Measurements from ENCODE around the gene OBP2A.
"Not testable (repeated sequence)": the region's sequence is repeated elsewhere in the genome, so short reads cannot be mapped to it uniquely, and the experiment has no call there.

The OBP2A gene

GRCh38 chr9:135533674-135534073 lies 12.3 kb upstream of the OBP2A start:
- H3K36me3 Mint-ChIP-seq: no peaks in the 10 kb centered on the region
- H3K4me3 Mint-ChIP-seq: no peak overlapping the region
- no peak overlapping the region for H3K27ac Mint-ChIP-seq
- H3K27me3 Mint-ChIP-seq: peaks cover 14% of the 10 kb centered on the region
- no peaks in the 10 kb centered on the region for H3K4me1 Mint-ChIP-seq
- no peaks in the 10 kb centered on the region for H3K9me3 Mint-ChIP-seq

- H3K9me3 Mint-ChIP-seq, H3K36me3 Mint-ChIP-seq, H3K4me3 Mint-ChIP-seq, H3K27ac Mint-ChIP-seq, H3K4me1 Mint-ChIP-seq: not testable (repeated sequence)
- peaks cover 15% of the 10 kb centered on the region for H3K27me3 Mint-ChIP-seq
Measured at GRCh38 chr9:135534192-135534711, 11.7 kb upstream of the OBP2A start.

GRCh38 chr9:135534826-135535225 lies 11.1 kb upstream of the OBP2A start:
- not testable (repeated sequence) for H3K27ac Mint-ChIP-seq, H3K4me1 Mint-ChIP-seq, H3K36me3 Mint-ChIP-seq, H3K9me3 Mint-ChIP-seq, H3K4me3 Mint-ChIP-seq
- H3K27me3 Mint-ChIP-seq: peaks cover 18% of the 10 kb centered on the region

DNA sequence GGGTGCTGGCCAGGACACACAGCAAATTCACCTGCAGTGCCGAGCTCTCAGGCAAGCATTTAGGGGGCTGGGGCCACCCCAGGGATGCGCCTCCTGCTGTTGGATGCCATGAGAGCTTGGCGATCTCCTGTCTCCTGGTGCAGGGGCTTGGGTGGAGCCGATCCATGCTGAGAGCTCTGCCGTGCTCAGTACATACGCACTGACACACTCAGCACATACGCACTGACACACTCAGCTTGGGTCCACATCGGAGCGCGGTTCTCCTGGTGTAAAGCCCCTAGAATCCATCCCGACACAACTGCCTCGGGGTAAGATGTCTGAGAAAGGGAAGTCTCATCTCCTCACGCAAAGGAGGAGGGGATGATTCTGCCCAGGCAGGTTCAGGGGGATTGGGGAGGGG lies 10.3 kb upstream of the OBP2A start:
- peaks cover 18% of the 10 kb centered on the region for H3K27me3 Mint-ChIP-seq
- H3K4me1 Mint-ChIP-seq, H3K27ac Mint-ChIP-seq, H3K4me3 Mint-ChIP-seq, H3K36me3 Mint-ChIP-seq, H3K9me3 Mint-ChIP-seq: not testable (repeated sequence)

GRCh38 chr9:135536216-135536615 lies 9.7 kb upstream of the OBP2A start:
- Mint-ChIP-seq H3K4me3 (no peak overlapping the region), H3K27me3 (peaks cover 17% of the 10 kb centered on the region), H3K9me3 (no peaks in the 10 kb centered on the region), H3K27ac (no peak overlapping the region), H3K36me3 (no peaks in the 10 kb centered on the region), H3K4me1 (no peaks in the 10 kb centered on the region)

- not testable (repeated sequence) for H3K9me3 Mint-ChIP-seq, H3K36me3 Mint-ChIP-seq, H3K4me1 Mint-ChIP-seq
Measured at GRCh38 chr9:135543262-135543894, 2.5 kb upstream of the OBP2A start.

DNA sequence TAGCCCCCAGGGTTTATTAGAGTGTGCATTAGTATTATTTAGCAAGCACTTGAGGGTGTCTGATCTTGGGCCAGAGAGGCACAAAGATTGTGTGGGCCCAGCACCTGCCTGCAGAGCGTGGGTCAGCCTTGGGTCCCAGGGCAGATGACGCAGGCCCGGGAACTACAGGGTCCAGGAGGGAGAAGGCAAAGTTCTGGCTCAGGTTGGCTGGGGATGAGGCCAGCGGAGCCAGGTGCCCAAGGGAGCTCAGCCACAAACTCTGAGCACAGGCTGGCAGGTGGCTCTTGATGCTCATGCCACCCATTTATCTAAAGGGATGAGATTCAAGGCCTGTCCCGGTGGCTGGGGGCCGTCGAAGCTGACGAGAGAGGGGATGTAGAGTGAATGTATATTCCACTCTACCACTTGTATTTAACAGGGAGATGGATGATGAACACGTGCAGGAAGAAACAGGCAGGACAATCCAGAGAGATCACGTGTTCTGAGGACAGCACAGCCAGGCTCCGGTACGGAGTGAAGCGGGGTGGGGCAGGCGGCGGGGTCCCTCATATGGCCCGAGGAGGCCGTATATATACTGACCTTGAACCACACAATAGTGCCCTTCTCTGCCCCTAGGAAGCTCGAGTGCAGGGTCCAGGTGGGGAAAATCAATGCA lies 818 bp upstream of the OBP2A start:
- H3K4me1 Mint-ChIP-seq: no peaks in the 10 kb centered on the region
- peaks cover 2% of the 10 kb centered on the region for H3K27me3 Mint-ChIP-seq
- H3K4me3 Mint-ChIP-seq: no peak overlapping the region
- no peaks in the 10 kb centered on the region for H3K9me3 Mint-ChIP-seq
- H3K27ac Mint-ChIP-seq: no peak overlapping the region
- H3K36me3 Mint-ChIP-seq: no peaks in the 10 kb centered on the region

More at GRCh38 chr9:135543262-135543894, 2.5 kb upstream of the OBP2A start:
- not testable (repeated sequence) for H3K27me3 Mint-ChIP-seq, H3K27ac Mint-ChIP-seq, H3K4me3 Mint-ChIP-seq

- not testable (repeated sequence) for H3K4me3 Mint-ChIP-seq, H3K27me3 Mint-ChIP-seq, H3K9me3 Mint-ChIP-seq, H3K4me1 Mint-ChIP-seq, H3K27ac Mint-ChIP-seq, H3K36me3 Mint-ChIP-seq
Measured at GRCh38 chr9:135546792-135547617, 1.1 kb downstream of the OBP2A start.

- H3K9me3 Mint-ChIP-seq: no peaks in the 10 kb centered on the region
- no peaks in the 10 kb centered on the region for H3K27me3 Mint-ChIP-seq
- no peaks in the 10 kb centered on the region for H3K4me1 Mint-ChIP-seq
- H3K36me3 Mint-ChIP-seq: no peaks in the 10 kb centered on the region
- H3K4me3 Mint-ChIP-seq: no peak overlapping the region
- H3K27ac Mint-ChIP-seq: no peak overlapping the region
Measured at GRCh38 chr9:135547756-135548736, 2.1 kb downstream of the OBP2A start.

DNA sequence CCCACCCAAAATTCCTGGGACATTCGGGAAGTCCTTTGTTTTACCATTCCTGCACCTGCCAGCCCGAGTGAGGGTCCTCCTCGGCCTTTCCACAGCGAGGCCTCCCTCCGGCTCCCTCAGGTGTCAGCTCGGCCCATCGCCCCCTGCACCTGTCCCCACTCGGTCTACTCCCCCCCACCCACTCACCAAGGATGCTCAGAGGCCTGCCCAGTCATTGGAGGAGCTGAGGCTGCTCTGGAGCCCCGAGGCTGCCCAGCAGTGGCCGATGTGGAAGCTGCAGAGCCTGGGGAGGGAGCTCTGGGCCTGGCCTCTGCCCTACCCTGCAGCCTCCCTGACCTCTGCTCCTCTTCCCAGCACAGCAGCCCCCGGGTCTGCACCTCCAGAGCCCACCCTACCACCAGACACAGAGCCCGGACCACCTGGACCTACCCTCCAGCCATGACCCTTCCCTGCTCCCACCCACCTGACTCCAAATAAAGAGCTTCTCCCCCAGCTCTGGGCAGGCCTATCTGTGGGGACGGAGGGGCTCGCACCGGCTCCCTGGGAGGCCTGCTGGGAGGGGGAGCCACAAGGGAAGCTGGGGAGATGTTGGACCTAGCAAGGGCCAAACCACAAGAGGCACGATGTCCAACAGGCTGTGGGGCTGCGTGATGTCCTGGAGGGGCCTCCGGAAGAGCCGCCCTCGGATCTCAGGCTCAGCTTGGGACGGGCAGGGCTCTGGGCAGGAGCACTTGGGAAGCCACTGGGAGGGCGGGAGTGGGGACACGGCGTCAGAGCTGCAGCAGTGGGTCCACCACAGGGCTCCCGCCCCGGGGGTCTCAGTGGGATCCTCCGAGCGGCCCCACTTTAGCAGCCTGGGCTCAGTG lies 3.8 kb downstream of the OBP2A start:
- H3K4me1 Mint-ChIP-seq, H3K36me3 Mint-ChIP-seq, H3K27ac Mint-ChIP-seq, H3K9me3 Mint-ChIP-seq, H3K4me3 Mint-ChIP-seq, H3K27me3 Mint-ChIP-seq: not testable (repeated sequence)

GRCh38 chr9:135550344-135550918 lies 4.5 kb downstream of the OBP2A start:
- no peak overlapping the region for H3K4me3 Mint-ChIP-seq
- no peak overlapping the region for H3K27ac Mint-ChIP-seq
- no peaks in the 10 kb centered on the region for H3K27me3 Mint-ChIP-seq
- no peaks in the 10 kb centered on the region for H3K9me3 Mint-ChIP-seq
- H3K4me1 Mint-ChIP-seq: no peaks in the 10 kb centered on the region
- no peaks in the 10 kb centered on the region for H3K36me3 Mint-ChIP-seq

GRCh38 chr9:135551031-135551430 lies 5.1 kb downstream of the OBP2A start:
- H3K27me3 Mint-ChIP-seq: no peaks in the 10 kb centered on the region
- H3K36me3 Mint-ChIP-seq: no peaks in the 10 kb centered on the region
- H3K27ac Mint-ChIP-seq: peak overlapping the region; percentile 71
- no peaks in the 10 kb centered on the region for H3K9me3 Mint-ChIP-seq
- H3K4me3 Mint-ChIP-seq: no peak overlapping the region
- no peaks in the 10 kb centered on the region for H3K4me1 Mint-ChIP-seq

- H3K4me3 Mint-ChIP-seq: no peak overlapping the region
- H3K36me3 Mint-ChIP-seq: no peaks in the 10 kb centered on the region
- no peak overlapping the region for H3K27ac Mint-ChIP-seq
- no peaks in the 10 kb centered on the region for H3K4me1 Mint-ChIP-seq
- H3K27me3 Mint-ChIP-seq: no peaks in the 10 kb centered on the region
- H3K9me3 Mint-ChIP-seq: no peaks in the 10 kb centered on the region
Measured at GRCh38 chr9:135551456-135551855, 5.5 kb downstream of the OBP2A start.

DNA sequence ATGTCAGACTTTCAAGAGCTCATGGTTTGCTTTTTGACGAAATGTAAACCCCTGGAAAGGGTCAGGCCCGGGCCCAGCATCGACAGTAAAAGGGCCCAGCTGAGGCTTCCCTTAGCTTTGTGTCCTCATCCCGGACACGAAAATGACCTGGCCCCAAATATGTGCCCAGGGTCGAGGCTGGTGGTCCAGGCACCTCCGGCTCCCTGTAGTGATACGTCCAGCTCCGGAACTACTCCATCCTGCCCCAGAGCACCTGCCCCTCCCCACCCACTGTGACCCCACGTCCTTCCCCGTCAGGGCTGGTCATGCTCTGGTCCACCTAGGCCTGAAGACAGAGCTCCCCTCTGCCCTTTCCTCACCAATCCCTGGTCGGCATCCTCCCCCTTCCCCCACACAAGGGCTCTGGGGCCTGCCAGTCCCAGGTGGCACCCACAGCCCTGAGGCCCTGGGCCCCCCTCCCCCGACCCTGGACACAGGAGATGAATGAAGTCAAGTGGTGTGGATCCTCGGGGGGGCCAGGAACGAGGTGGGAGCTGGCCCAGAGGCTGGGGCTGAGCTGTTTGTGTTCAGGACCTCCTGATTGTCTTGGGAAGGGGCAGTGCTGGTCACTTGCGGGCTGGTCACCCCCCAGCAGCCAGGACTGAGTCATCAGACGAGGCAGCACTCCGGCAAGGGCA lies 6.2 kb downstream of the OBP2A start:
- H3K9me3 Mint-ChIP-seq: no peaks in the 10 kb centered on the region
- no peak overlapping the region for H3K27ac Mint-ChIP-seq
- no peaks in the 10 kb centered on the region for H3K36me3 Mint-ChIP-seq
- no peaks in the 10 kb centered on the region for H3K27me3 Mint-ChIP-seq
- H3K4me3 Mint-ChIP-seq: no peak overlapping the region
- no peaks in the 10 kb centered on the region for H3K4me1 Mint-ChIP-seq

Measured in activated naive CD4-positive, alpha-beta T cell treated with anti-CD3 and anti-CD28 coated beads, Interleukin-2, amount 50 U/mL, for 24 hours (primary cell).